Mucosa of descending colon (tissue), 3 donors: ENCODE measurements around the gene GABRB2. TPM values are rescaled to one million over a fixed set of nuclear protein-coding genes. Genes with fewer than 3 reads are reported as not detected.

ENCODE experiments used
- ATAC-seq: fragments of 200-7000 bp; cut with Tn5 transposase; one replicate; pipeline ENCODE4 v1.9.1; 2020; ENCODE audit warnings: mild to moderate bottlenecking, moderate library complexity
- DNase-seq, 3 donors: peaks; one replicate each; pipeline ENCODE4 v3.0.0-alpha.2; 2020
- H3K36me3 ChIP-seq: fragments of 200-600 bp; one replicate; pipeline ENCODE4 v1.8.0; 2021; ENCODE audit warnings: low read depth, mild to moderate bottlenecking
- H3K4me1 ChIP-seq: fragments of 200-600 bp; one replicate; pipeline ENCODE4 v1.8.0; 2021; ENCODE audit warnings: low read depth, mild to moderate bottlenecking
- H3K4me3 ChIP-seq: fragments of 200-600 bp; one replicate; pipeline ENCODE4 v1.8.0; 2021; ENCODE audit warnings: mild to moderate bottlenecking
- H3K9me3 ChIP-seq: fragments of 200-600 bp; one replicate; pipeline ENCODE4 v1.8.0; 2021; ENCODE audit warnings: mild to moderate bottlenecking
- intact Hi-C, 2 donors: fragments of 100-400 bp; cut with DNase I in 1 of 2; cut with micrococcal nuclease in 1 of 2; formaldehyde crosslinking; loops; one replicate each; pipeline versions ENCODE4 v1.11.0 to v1.11.1; 2022; cut with DNase I, micrococcal nuclease
- total RNA-seq, 3 donors: library from RNA; stranded (reverse); fragmentation: NEBNext Ultra II Directional in 2 of 3; extraction: Animal tissue kit (Norgen Biotek cat#: 25700) in 2 of 3; gene quantifications; one replicate each; pipeline versions ENCODE4 v1.2.1 to v1.2.4, GENCODE V29; 2021 to 2023
- TF ChIP-seq, protein P1 (sequence below): fragments of 200-600 bp; IDR thresholded peaks from one replicate; pipeline ENCODE4 v1.8.0; 2022; ENCODE audit warnings: antibody characterized with exemption, mild to moderate bottlenecking
- donor health status: DM: no; HTN: no; CAD: no; lungs with moderate emphysema.
- donor health status: DM: no; HTN: no; CAD: no.
- donor health status: DM: no; HTN: yes; CAD: no.

GABRB2 gene
- total RNA-seq, 3 donors from 2014 or later = 0.44 to 2.1 (median 2.0) TPM

DNA sequence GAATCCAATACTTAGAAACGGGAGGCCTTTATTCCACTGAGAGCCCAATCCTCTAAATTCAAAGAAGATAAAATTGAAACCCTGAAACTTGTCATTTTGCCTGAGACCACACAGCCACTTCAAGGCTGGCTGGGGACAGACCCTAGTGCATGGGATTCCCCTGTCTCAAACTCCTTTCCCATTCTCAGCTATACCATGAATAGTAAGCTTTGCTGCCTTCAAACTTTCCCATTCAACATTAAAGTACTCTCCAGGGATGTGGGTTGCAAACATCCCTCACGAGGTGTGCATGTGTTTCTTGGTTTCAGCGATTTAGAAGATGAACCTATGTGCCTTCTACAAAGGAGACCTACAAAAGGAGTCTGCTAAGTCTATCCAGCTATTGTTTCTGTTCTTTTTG, 64.6 kb downstream of the GABRB2 start:
- H3K4me1 ChIP-seq = no peaks in the 10 kb centered on the region
- ATAC-seq (no peak), DNase-seq (no peak)
- intact Hi-C loops = no loop called here
- no peaks in the 10 kb centered on the region for H3K9me3 ChIP-seq
- TF ChIP-seq, protein P1, sequence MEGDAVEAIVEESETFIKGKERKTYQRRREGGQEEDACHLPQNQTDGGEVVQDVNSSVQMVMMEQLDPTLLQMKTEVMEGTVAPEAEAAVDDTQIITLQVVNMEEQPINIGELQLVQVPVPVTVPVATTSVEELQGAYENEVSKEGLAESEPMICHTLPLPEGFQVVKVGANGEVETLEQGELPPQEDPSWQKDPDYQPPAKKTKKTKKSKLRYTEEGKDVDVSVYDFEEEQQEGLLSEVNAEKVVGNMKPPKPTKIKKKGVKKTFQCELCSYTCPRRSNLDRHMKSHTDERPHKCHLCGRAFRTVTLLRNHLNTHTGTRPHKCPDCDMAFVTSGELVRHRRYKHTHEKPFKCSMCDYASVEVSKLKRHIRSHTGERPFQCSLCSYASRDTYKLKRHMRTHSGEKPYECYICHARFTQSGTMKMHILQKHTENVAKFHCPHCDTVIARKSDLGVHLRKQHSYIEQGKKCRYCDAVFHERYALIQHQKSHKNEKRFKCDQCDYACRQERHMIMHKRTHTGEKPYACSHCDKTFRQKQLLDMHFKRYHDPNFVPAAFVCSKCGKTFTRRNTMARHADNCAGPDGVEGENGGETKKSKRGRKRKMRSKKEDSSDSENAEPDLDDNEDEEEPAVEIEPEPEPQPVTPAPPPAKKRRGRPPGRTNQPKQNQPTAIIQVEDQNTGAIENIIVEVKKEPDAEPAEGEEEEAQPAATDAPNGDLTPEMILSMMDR = no peak
- H3K36me3 ChIP-seq = no peaks in the 10 kb centered on the region
- no peak overlapping the region for H3K4me3 ChIP-seq

DNA sequence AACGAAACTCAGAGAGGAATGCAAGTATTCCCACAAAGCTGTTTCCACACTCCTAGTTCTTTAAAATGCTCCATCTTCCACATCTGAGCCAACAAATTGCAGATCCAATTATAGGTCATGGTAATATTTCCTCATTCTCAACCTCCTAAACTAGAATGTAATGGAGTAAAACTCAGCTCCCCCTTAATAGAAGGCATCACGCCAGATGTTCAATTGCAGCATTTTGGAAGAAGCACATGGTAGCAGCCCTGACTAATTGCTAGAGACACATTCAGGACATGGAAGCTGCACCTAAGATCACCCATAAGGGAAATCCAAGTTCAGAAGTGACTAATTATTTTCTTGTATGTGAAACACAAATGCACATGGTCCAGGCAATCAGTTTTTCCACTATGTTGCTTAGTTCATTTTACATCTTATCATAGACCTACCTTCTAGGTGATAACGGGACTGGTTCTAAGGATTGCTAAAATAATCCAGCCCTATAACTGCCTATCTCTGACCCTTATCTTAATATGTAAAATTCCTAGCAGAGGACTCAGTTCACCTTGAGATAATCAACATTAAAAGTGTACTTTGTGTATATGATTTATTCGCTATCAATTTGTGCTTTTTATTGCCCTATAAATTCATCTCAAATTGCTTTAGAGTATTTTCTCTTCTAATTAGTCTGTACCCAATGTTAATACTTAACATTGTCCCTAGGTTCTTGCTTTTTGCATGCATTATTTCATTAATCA, 75.1 kb downstream of the GABRB2 start:
- peaks cover 2% of the 10 kb centered on the region for H3K9me3 ChIP-seq
- no peaks in the 10 kb centered on the region for H3K36me3 ChIP-seq
- H3K4me1 ChIP-seq = no peaks in the 10 kb centered on the region
- intact Hi-C loops = no loop called here
- TF ChIP-seq, protein P1 = no peak
- no peak overlapping the region for H3K4me3 ChIP-seq
- DNase-seq = no peak
- no peak for ATAC-seq

DNA sequence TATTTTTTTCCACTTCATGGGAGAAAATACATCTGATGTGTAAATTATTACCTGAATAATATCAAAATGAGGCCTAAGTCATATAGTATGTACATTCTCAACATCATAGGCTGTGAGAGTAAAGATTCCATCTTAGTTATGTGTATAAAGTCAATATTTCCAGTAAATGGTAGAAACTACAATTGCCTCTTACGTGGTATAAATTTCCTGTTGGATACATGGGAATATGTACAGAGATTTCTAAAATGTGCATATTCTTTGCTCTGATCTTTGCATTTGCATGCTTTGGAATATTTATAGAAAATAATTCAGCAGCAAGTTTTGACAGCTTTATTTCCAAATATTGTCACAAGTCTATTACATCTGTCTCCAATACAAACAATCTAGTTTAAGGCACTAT, 78.8 kb downstream of the GABRB2 start:
- TF ChIP-seq, protein P1 = no peak
- ATAC-seq (no peak), DNase-seq (no peak)
- Histone ChIP-seq H3K9me3 (no peaks in the 10 kb centered on the region), H3K4me1 (no peaks in the 10 kb centered on the region), H3K4me3 (no peak overlapping the region), H3K36me3 (no peaks in the 10 kb centered on the region)
- intact Hi-C loops = no loop called here

DNA sequence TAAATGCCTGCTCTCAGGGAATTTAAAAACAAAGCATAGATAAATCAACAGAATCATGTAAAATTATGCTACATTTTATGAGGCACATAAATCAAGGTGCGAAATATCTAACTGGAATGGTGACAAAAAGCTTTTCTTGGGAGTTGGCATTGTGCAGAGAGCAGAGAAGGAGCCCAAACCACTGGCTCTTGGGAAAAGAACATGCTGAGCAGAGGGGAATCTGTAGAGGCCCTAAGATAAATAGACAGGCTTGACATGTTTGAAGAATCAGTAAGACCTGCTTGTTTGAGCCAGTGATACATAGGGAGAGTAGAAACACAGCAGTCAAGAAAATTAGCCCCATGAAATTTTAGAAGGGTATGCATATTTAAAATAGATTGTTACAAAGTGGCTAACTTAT, 85.8 kb downstream of the GABRB2 start:
- intact Hi-C loops = no loop called here
- H3K4me1 ChIP-seq = no peaks in the 10 kb centered on the region
- ATAC-seq (no peak), DNase-seq (no peak)
- H3K9me3 ChIP-seq = no peaks in the 10 kb centered on the region
- H3K4me3 ChIP-seq = no peak overlapping the region
- no peaks in the 10 kb centered on the region for H3K36me3 ChIP-seq
- TF ChIP-seq, protein P1 = no peak

DNA sequence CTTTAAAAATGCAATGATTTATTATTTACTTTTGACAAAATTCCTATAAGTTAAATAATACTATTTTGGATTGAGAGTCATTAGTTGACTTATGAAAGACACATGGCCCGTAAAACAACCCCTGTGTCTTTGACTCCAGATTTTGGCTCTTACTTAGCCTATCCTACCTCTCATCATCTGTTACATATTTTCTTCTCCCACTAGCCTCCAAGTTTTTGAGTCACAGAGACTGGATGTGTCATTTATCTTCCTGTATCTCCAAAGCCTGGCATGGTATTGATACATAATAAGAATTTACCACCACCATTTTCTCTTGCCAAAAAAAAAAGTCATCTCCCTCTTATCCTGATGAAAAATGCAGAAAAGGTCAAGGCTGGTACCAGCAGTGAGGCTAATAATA, 99.9 kb downstream of the GABRB2 start:
- Histone ChIP-seq H3K4me1 (no peaks in the 10 kb centered on the region), H3K36me3 (no peaks in the 10 kb centered on the region), H3K9me3 (no peaks in the 10 kb centered on the region), H3K4me3 (no peak overlapping the region)
- TF ChIP-seq, protein P1 = no peak
- DNase-seq (no peak), ATAC-seq (no peak)
- intact Hi-C loops = no loop called here

DNA sequence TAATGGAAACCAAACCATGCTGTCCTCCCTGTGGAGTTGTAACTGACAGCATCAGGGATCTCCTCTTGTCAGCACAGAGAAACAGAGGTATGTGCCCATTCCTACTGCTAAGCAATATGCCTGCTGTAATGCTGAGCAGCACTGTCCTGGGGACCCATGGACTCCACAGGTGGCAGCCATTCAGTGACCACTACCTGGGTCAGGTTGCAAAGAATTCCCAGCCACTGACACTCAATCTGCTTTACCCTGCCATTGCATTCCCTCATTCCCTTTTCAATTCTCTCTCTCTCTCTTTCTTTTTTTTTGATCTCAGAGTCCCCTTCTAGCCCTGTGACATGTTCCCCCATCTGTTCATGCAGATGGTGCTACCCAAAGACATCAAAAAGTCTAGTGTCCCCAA, 104.1 kb downstream of the GABRB2 start:
- no peak for ATAC-seq
- no peaks in the 10 kb centered on the region for H3K9me3 ChIP-seq
- TF ChIP-seq, protein P1 = no peak
- H3K36me3 ChIP-seq = no peaks in the 10 kb centered on the region
- DNase-seq = no peak
- no peak overlapping the region for H3K4me3 ChIP-seq
- intact Hi-C loops = no loop called here
- no peaks in the 10 kb centered on the region for H3K4me1 ChIP-seq
